K562 (cell line): ENCODE data around the gene GTPBP8. TPM values are rescaled to one million over a fixed set of nuclear protein-coding genes. Genes with fewer than 3 reads are reported as not detected.

Experiments used
- BACH1 ChIP-seq: fragments of 200-800 bp; sonication (Bioruptor generic); IDR thresholded peaks from 2 replicates; pipeline ENCODE4 v1.6.1; 2016; ENCODE audit warnings: missing genetic modification characterization, missing compliant biosample characterization
- CREB1 ChIP-seq, 2 experiments: sonication (generic) in 1 of 2; formaldehyde crosslinking in 1 of 2; IDR thresholded peaks; 2 replicates each; pipeline versions ENCODE4 v1.6.1 to v1.8.0; 2012 to 2022; ENCODE audit warnings: inconsistent platforms in 1 of 2, mild to moderate bottlenecking in 1 of 2, missing genetic modification reagents in 1 of 2, moderate library complexity in 1 of 2
- FIP1L1 ChIP-seq: fragments of 200-400 bp; formaldehyde crosslinking; IDR thresholded peaks from 2 replicates; pipeline ENCODE4 v1.6.1; 2018; ENCODE audit warnings: mild to moderate bottlenecking, low read depth, low read length; ENCODE audit not compliant: poor library complexity, severe bottlenecking
- GABPA ChIP-seq: fragments of 200-800 bp; sonication (Bioruptor generic); conservative IDR thresholded peaks from 2 replicates; pipeline ENCODE4 v1.6.1; 2016; ENCODE audit warnings: low read depth, missing genetic modification characterization, missing compliant biosample characterization
- GABPB1 ChIP-seq: sonication (generic); formaldehyde crosslinking; IDR thresholded peaks from 2 replicates; pipeline ENCODE4 v1.8.0; 2022; ENCODE audit warnings: mild to moderate bottlenecking, missing genetic modification reagents
- HDGF ChIP-seq: fragments of 450-650 bp; IDR thresholded peaks from 2 replicates; pipeline ENCODE4 v1.6.1; 2016
- ILK ChIP-seq: fragments of 450-650 bp; IDR thresholded peaks from 2 replicates; pipeline ENCODE4 v1.6.1; 2016; ENCODE audit warnings: missing genetic modification characterization, low read depth, mild to moderate bottlenecking, missing compliant biosample characterization, moderate library complexity, borderline replicate concordance
- LCOR ChIP-seq: sonication (generic); formaldehyde crosslinking; IDR thresholded peaks from 2 replicates; pipeline ENCODE4 v1.8.0; 2022; ENCODE audit warnings: mild to moderate bottlenecking, missing genetic modification reagents
- MAFK ChIP-seq: IDR thresholded peaks from 2 replicates; pipeline ENCODE4 v1.6.1; 2011; ENCODE audit warnings: low read length, improper control_type of control experiment
- MIER1 ChIP-seq: fragments of 450-650 bp; IDR thresholded peaks from 2 replicates; pipeline ENCODE4 v1.6.1; 2016; ENCODE audit warnings: antibody characterized with exemption, mild to moderate bottlenecking, low read depth
- NCOA6 ChIP-seq: fragments of 450-650 bp; IDR thresholded peaks from 2 replicates; pipeline ENCODE4 v1.6.1; 2017; ENCODE audit warnings: mild to moderate bottlenecking
- PHF8 ChIP-seq: fragments of 200-600 bp; sonication (generic); IDR thresholded peaks from 2 replicates; pipeline ENCODE4 v1.6.1; 2012; ENCODE audit warnings: mixed run types, mild to moderate bottlenecking, inconsistent platforms, low read length, moderate library complexity, borderline replicate concordance
- SRF ChIP-seq, 2 experiments: fragments of 250-450, 450-650 bp in 1 of 2; sonication (Bioruptor Pico) in 1 of 2; sonication (generic) in 1 of 2; formaldehyde crosslinking; IDR thresholded peaks; 2 replicates each; pipeline versions ENCODE4 v1.5.0 to v1.5.1; 2020 to 2022; ENCODE audit warnings: mild to moderate bottlenecking in 1 of 2, missing genetic modification reagents in 1 of 2
- TAF1 ChIP-seq: IDR thresholded peaks from 2 replicates; pipeline ENCODE4 v1.6.1; 2011; ENCODE audit warnings: mild to moderate bottlenecking, low read length, moderate library complexity; ENCODE audit not compliant: insufficient read depth, control insufficient read depth, severe bottlenecking; ENCODE audit errors: extremely low read depth
- ZNF212 ChIP-seq: fragments of 450-650 bp; formaldehyde crosslinking; IDR thresholded peaks from 2 replicates; pipeline ENCODE4 v1.4.0; 2020; ENCODE audit warnings: mild to moderate bottlenecking
- ZNF586 ChIP-seq: fragments of 450-650 bp; formaldehyde crosslinking; conservative IDR thresholded peaks from 2 replicates; pipeline ENCODE4 v1.4.0; 2020; ENCODE audit warnings: mild to moderate bottlenecking, moderate library complexity
- ZNF668 ChIP-seq: fragments of 250-450 bp; sonication (Bioruptor Pico); IDR thresholded peaks from 2 replicates; pipeline ENCODE4 v1.8.0; 2022; ENCODE audit warnings: mild to moderate bottlenecking, inconsistent platforms
- polyA plus RNA-seq, 8 experiments: library from polyadenylated mRNA; depleted of rRNA in 4 of 8; stranded (reverse) in 5 of 8; unstranded in 3 of 8; fragments of >200 nt; fragmentation: Nextera tagmentation in 2 of 8; fragmentation: Illumina TruSeq in 1 of 8; extraction: Ambion mirVana in 2 of 8; extraction: Trizol in 1 of 8; gene quantifications; 2 replicates each; pipeline versions ENCODE4 v1.2.1 to v1.2.3, GENCODE V29; 2011 to 2014; ENCODE audit warnings: inconsistent platforms in 1 of 8, missing spikeins in 1 of 8
- total RNA-seq, 7 experiments: library from RNA; depleted of rRNA in 6 of 7; stranded (reverse); fragments of >200 nt in 6 of 7; fragmentation: Illumina TruSeq in 2 of 7; extraction: Trizol in 2 of 7; gene quantifications; 2 replicates each; pipeline versions ENCODE4 v1.2.1 to v1.2.3, GENCODE V29; 2011 to 2021; ENCODE audit warnings: low replicate concordance in 1 of 7
- TF ChIP-seq, protein P1 (sequence below): fragments of 450-650 bp; IDR thresholded peaks from 2 replicates; pipeline ENCODE4 v1.6.1; 2016; ENCODE audit warnings: borderline replicate concordance
- TF ChIP-seq, protein P2 (sequence below): fragments of 450-650 bp; IDR thresholded peaks from 2 replicates; pipeline ENCODE4 v1.6.1; 2014; ENCODE audit warnings: low read depth, mild to moderate bottlenecking, moderate library complexity, borderline replicate concordance
- TF ChIP-seq, protein P3 (sequence below), 2 experiments: IDR thresholded peaks; 2 replicates each; pipeline ENCODE4 v1.6.1; 2011; ENCODE audit warnings: borderline replicate concordance in 1 of 2, control low read depth in 1 of 2, low read depth in 1 of 2, low read length in 1 of 2, mild to moderate bottlenecking in 1 of 2, mixed read lengths in 1 of 2, moderate library complexity in 1 of 2; ENCODE audit not compliant: insufficient read depth in 1 of 2, insufficient read length in 1 of 2, poor library complexity in 1 of 2, severe bottlenecking in 1 of 2; ENCODE audit errors: extremely low read depth in 1 of 2

GTPBP8 gene
- total and polyA plus RNA-seq, 9 of the 15 experiments (the other 6 are each of a cell fraction or from before 2014, with no cell fraction given) = 14.0 to 33.3 (median 20.8) TPM

GRCh38 chr3:112990672-112991602, at the start of gene GTPBP8 (continued):
- TF ChIP-seq, protein P1, sequence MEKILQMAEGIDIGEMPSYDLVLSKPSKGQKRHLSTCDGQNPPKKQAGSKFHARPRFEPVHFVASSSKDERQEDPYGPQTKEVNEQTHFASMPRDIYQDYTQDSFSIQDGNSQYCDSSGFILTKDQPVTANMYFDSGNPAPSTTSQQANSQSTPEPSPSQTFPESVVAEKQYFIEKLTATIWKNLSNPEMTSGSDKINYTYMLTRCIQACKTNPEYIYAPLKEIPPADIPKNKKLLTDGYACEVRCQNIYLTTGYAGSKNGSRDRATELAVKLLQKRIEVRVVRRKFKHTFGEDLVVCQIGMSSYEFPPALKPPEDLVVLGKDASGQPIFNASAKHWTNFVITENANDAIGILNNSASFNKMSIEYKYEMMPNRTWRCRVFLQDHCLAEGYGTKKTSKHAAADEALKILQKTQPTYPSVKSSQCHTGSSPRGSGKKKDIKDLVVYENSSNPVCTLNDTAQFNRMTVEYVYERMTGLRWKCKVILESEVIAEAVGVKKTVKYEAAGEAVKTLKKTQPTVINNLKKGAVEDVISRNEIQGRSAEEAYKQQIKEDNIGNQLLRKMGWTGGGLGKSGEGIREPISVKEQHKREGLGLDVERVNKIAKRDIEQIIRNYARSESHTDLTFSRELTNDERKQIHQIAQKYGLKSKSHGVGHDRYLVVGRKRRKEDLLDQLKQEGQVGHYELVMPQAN = peak; percentile 31; the same call in 1 of the 2 replicates
- peak; percentile 85 for TF ChIP-seq GABPB1 (CRISPR knock-in tag)
- no peak for TF ChIP-seq MIER1
- TF ChIP-seq, protein P2, sequence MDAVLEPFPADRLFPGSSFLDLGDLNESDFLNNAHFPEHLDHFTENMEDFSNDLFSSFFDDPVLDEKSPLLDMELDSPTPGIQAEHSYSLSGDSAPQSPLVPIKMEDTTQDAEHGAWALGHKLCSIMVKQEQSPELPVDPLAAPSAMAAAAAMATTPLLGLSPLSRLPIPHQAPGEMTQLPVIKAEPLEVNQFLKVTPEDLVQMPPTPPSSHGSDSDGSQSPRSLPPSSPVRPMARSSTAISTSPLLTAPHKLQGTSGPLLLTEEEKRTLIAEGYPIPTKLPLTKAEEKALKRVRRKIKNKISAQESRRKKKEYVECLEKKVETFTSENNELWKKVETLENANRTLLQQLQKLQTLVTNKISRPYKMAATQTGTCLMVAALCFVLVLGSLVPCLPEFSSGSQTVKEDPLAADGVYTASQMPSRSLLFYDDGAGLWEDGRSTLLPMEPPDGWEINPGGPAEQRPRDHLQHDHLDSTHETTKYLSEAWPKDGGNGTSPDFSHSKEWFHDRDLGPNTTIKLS = 0 out of 2 replicates have a peak, but pooled peaks have one; percentile 30
- no peak for TF ChIP-seq ILK (tag)
- TF ChIP-seq PHF8 = peak; percentile 97
- TF ChIP-seq SRF (CRISPR knock-in tag; IDR thresholded peaks at IDR 0.05) = peak in 1 of 2 experiments; percentile 47; a peak in 2 of 4 replicates
- TF ChIP-seq ZNF212 (CRISPR knock-in tag) = no peak
- no peak for TF ChIP-seq BACH1
- peak; percentile 50; the same call in 1 of the 2 replicates for TF ChIP-seq LCOR (CRISPR knock-in tag)
- no peak for TF ChIP-seq NCOA6
- TF ChIP-seq HDGF = no peak
- peak; percentile 86 for TF ChIP-seq GABPA (tag)
- peak; percentile 64 for TF ChIP-seq CREB1 (IDR thresholded peaks at IDR 0.05)
- TF ChIP-seq CREB1 (CRISPR knock-in tag; IDR thresholded peaks at IDR 0.05) = peak; percentile 70
- no peak for TF ChIP-seq ZNF668
- peak; percentile 41 for TF ChIP-seq FIP1L1
- peak; percentile 74 for TF ChIP-seq TAF1
- TF ChIP-seq, protein P3, sequence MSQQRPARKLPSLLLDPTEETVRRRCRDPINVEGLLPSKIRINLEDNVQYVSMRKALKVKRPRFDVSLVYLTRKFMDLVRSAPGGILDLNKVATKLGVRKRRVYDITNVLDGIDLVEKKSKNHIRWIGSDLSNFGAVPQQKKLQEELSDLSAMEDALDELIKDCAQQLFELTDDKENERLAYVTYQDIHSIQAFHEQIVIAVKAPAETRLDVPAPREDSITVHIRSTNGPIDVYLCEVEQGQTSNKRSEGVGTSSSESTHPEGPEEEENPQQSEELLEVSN (IDR thresholded peaks at IDR 0.05; ENCODE audit: borderline replicate concordance in 1 of 2, extremely low read depth in 1 of 2, insufficient read depth in 1 of 2, insufficient read length in 1 of 2, low read depth in 1 of 2, low read length in 1 of 2, poor library complexity in 1 of 2, severe bottlenecking in 1 of 2) = peak; percentile 74 to 95
- no peak for TF ChIP-seq ZNF586
- no peak for TF ChIP-seq MAFK
